GM04504 (cell line): ENCODE results near the gene PEBP1.

Source experiments
- DNase-seq: peaks from one replicate; pipeline ENCODE4 v3.0.0-alpha.2; 2012; ENCODE audit warnings: low read depth

The PEBP1 gene

GRCh38 chr12:118193958-118194357, 58.0 kb downstream of the PEBP1 start:
- no peak for DNase-seq
